Measurements from ENCODE around the gene DYRK1A.

DNA sequence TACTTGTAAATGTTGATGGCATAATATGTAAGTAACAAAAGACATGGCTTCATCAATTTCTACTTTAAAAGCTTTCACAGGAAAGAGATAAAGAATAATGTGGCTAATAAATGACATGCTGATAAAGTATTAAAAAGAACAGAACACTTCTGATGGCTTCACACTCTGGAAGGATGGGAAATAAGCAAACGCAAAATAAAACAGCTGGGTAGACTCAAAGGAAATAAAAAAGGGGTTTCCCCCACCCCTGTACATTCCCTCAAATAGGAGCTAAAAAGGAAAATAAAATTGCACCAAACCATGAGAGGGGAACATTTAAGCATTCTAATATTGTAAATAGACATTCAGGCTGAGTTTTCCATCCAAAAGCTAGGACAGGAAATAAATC lies 27.0 kb upstream of the DYRK1A start:
- TF ChIP-seq, protein P1, sequence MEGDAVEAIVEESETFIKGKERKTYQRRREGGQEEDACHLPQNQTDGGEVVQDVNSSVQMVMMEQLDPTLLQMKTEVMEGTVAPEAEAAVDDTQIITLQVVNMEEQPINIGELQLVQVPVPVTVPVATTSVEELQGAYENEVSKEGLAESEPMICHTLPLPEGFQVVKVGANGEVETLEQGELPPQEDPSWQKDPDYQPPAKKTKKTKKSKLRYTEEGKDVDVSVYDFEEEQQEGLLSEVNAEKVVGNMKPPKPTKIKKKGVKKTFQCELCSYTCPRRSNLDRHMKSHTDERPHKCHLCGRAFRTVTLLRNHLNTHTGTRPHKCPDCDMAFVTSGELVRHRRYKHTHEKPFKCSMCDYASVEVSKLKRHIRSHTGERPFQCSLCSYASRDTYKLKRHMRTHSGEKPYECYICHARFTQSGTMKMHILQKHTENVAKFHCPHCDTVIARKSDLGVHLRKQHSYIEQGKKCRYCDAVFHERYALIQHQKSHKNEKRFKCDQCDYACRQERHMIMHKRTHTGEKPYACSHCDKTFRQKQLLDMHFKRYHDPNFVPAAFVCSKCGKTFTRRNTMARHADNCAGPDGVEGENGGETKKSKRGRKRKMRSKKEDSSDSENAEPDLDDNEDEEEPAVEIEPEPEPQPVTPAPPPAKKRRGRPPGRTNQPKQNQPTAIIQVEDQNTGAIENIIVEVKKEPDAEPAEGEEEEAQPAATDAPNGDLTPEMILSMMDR (IDR thresholded peaks at IDR 0.05): no peak
- no peak for TF ChIP-seq POLR2A (IDR thresholded peaks at IDR 0.05)

Measured in uterus (tissue), 2 donors.